Heart left ventricle (tissue), 16 donors: Measurements from ENCODE around the gene BICD2. TPM values are rescaled to one million over a fixed set of nuclear protein-coding genes. Genes with fewer than 3 reads are reported as not detected.
"Not testable (repeated sequence)": the region's sequence is repeated elsewhere in the genome, so short reads cannot be mapped to it uniquely, and the experiment has no call there.

Experiments
- ATAC-seq, 4 donors: fragments of 200-7000 bp; cut with Tn5 transposase; one replicate each; pipeline ENCODE4 v1.9.1; 2020 to 2022; ENCODE audit warnings: moderate library complexity in 4 of 4, mild to moderate bottlenecking in 3 of 4, moderate number of reproducible peaks in 1 of 4
- DNase-seq, 5 donors: peaks; one replicate each; pipeline ENCODE4 v3.0.0-alpha.2; 2020
- H3K27ac ChIP-seq, 12 donors: fragments of 200-600 bp; sonication (generic) in 4 of 12; one replicate each; pipeline versions ENCODE4 v1.5.0 to v1.8.0; 2016 to 2022; ENCODE audit warnings: mild to moderate bottlenecking in 2 of 12
- H3K27me3 ChIP-seq, 9 donors: fragments of 200-600 bp; sonication (generic) in 2 of 9; one replicate each; pipeline versions ENCODE4 v1.5.1 to v1.8.0; 2016 to 2022; ENCODE audit warnings: mild to moderate bottlenecking in 3 of 9
- H3K36me3 ChIP-seq, 9 donors: fragments of 200-600 bp; sonication (generic) in 2 of 9; one replicate each; pipeline versions ENCODE4 v1.5.0 to v1.8.0; 2018 to 2022; ENCODE audit warnings: mild to moderate bottlenecking in 2 of 9
- H3K4me1 ChIP-seq, 12 donors: fragments of 200-600 bp; sonication (generic) in 4 of 12; one replicate each; pipeline versions ENCODE4 v1.5.0 to v1.8.0; 2016 to 2022; ENCODE audit warnings: mild to moderate bottlenecking in 3 of 12
- H3K4me3 ChIP-seq, 12 donors: fragments of 200-600 bp; sonication (generic) in 4 of 12; one replicate each; pipeline versions ENCODE4 v1.5.0 to v1.8.0; 2017 to 2022; ENCODE audit warnings: mild to moderate bottlenecking in 9 of 12, moderate library complexity in 4 of 12
- H3K9me3 ChIP-seq, 12 donors: fragments of 200-600 bp; sonication (generic) in 4 of 12; one replicate each; pipeline versions ENCODE4 v1.5.0 to v1.8.0; 2016 to 2022; ENCODE audit warnings: mild to moderate bottlenecking in 1 of 12
- POLR2A ChIP-seq, 2 donors: fragments of 450-650 bp; IDR thresholded peaks; one replicate each; pipeline ENCODE4 v1.6.1; 2017; ENCODE audit warnings: antibody characterized with exemption in 2 of 2, mild to moderate bottlenecking in 2 of 2, moderate library complexity in 2 of 2
- WGBS, 4 donors: extraction: QIAGEN DNeasy Blood & Tissue Kit in 2 of 4; methylation state at CpG; one replicate each; pipeline versions ENCODE4 v1.1.5 to v1.1.7; 2013 to 2018; 5-methylcytosine and 5-hydroxymethylcytosine counted together
- intact Hi-C, 10 donors: fragments of 100-400 bp; cut with DNase I; formaldehyde crosslinking; loops; one replicate each; pipeline versions ENCODE4 v1.11.1 to v1.14.2; 2022
- long read RNA-seq, 3 donors: library from polyadenylated mRNA; unstranded; transcript quantifications; one replicate each; pipeline ENCODE4 v2.0.0, GENCODE V29; 2020 to 2021
- polyA plus RNA-seq, 2 donors: library from polyadenylated mRNA; stranded (reverse); fragments of 200-250 nt; gene quantifications; one replicate each; pipeline ENCODE4 v1.2.3, GENCODE V29; 2013
- total RNA-seq, 9 donors: library from RNA; depleted of rRNA in 2 of 9; stranded (reverse); fragments of >200 nt in 2 of 9; fragmentation: NEBNext Ultra II Directional in 3 of 9; extraction: Animal tissue kit (Norgen Biotek cat#: 25700) in 3 of 9; gene quantifications; one replicate each; pipeline versions ENCODE4 v1.1.0 to v1.2.4, GENCODE V29; 2016 to 2023
- TF ChIP-seq, protein P1 (sequence below), 12 donors: fragments of 200-600 bp; sonication (generic) in 4 of 12; IDR thresholded peaks; one replicate each; pipeline versions ENCODE4 v1.5.0 to v1.8.0; 2018 to 2022; ENCODE audit warnings: antibody characterized with exemption in 12 of 12, mild to moderate bottlenecking in 5 of 12
- donor health status: ischemic (EF 13 %, LVEDD 7.1; RV severe dilation, severe dysfunction).
- donor health status: healthy with polysubstance abuse.
- donor health status: DM: no; HTN: yes; CAD: no.
- donor health status: DM: no; HTN: no; CAD: no.
- donor health status: ischemic (EF 25% LVEDD 6.9; RV normal size, moderate dysfunction).
- donor health status: ischemic (EF 25% LVEDD 5.7; RV mildly dilated, moderate dysfunction).
- donor health status: healthy.
- donor health status: DM: yes; HTN: yes; CAD: no.
- donor health status: ischemic (EF 35%, LVEDD 5.7; RV mildly dilated, moderate dysfunction).
- donor health status: nonischemic (EF 11% LVEDD 7.7; RV severe dilation, severe dysfunction).
- donor health status: DM: yes; HTN: yes; CAD: no.
- donor health status: PGD.
- donor health status: ischemic (EF 29% LVEDD 5.4; RV normal size, mild dysfunction).
- donor health status: nonischemic (EF 23%, LVEDD 6.1; RV moderate dilation, normal function).

The BICD2 gene
- total RNA-seq (10 to 100 TPM; 28.3 to 56.7 (median 35.9) TPM), polyA plus RNA-seq (10 to 100 TPM; 17.6 to 45.7 TPM)
- long read RNA-seq, donor 1, full-length matches to known transcripts, result 60 of 100 reads
- long read RNA-seq, donor 1, partial matches to known transcripts, result 36 of 100 reads
- long read RNA-seq, donor 1, other reads (novel, unspliced or antisense), result 4 of 100 reads
- long read RNA-seq, donor 2, full-length matches to known transcripts, result 21 of 112 reads
- long read RNA-seq, donor 2, partial matches to known transcripts, result 88 of 112 reads
- long read RNA-seq, donor 2, other reads (novel, unspliced or antisense), result 3 of 112 reads
- long read RNA-seq, donor 3, full-length matches to known transcripts, result 111 of 160 reads
- long read RNA-seq, donor 3, partial matches to known transcripts, result 48 of 160 reads
- long read RNA-seq, donor 3, other reads (novel, unspliced or antisense), result 1 of 160 reads

DNA sequence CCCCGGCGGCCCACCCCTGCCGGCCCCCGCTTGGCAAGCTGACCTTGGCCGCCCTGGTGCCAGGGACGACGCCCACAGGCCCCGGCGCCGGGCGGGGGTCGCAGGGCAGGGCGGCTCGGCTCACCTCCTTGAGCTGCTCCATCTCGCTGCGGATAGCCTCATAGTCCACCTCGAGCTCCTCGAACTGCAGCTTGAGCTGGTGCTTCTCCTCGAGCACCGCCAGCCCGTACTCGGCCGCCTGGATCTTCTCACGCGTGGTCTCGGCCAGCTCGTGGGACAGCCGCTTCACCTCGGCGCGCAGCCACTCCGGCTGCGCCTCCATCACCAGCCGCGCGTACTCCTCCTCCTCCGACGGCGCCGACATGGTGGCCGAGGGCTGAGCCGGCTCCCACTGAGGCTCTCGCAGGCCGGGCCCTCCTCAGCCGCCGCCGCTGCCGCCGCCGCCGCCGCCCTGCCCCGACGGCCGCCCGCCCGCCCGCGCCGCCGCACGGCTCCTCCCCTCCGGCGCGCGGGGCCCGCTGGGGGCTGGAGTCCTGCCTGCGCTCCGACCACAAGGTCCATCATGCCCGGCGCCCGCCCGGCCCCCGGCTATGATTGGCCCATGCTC lies at the start of gene BICD2:
BICD2 (minus strand) TSS at position 453 of the 607 bp plus-strand sequence; CDS start at position 364, 89 bp downstream.
- Histone ChIP-seq H3K4me1 (peaks cover 13 to 68% (median 53%) of the 10 kb centered on the region in 12 donors), H3K27me3 (no peaks in the 10 kb centered on the region), H3K36me3 (peaks cover 0 to 2% (median 0%) of the 10 kb centered on the region in 9 donors), H3K27ac (peak within 1 kb of the TSS; percentile 97 to 100 (median 100)), H3K4me3 (peak within 1 kb of the TSS; percentile 77 to 100 (median 98)), H3K9me3 (no peaks in the 10 kb centered on the region)
- DNase-seq, result no peak
- no peak for ATAC-seq
- no peak for TF ChIP-seq POLR2A (IDR thresholded peaks at IDR 0.05)
- TF ChIP-seq, protein P1, sequence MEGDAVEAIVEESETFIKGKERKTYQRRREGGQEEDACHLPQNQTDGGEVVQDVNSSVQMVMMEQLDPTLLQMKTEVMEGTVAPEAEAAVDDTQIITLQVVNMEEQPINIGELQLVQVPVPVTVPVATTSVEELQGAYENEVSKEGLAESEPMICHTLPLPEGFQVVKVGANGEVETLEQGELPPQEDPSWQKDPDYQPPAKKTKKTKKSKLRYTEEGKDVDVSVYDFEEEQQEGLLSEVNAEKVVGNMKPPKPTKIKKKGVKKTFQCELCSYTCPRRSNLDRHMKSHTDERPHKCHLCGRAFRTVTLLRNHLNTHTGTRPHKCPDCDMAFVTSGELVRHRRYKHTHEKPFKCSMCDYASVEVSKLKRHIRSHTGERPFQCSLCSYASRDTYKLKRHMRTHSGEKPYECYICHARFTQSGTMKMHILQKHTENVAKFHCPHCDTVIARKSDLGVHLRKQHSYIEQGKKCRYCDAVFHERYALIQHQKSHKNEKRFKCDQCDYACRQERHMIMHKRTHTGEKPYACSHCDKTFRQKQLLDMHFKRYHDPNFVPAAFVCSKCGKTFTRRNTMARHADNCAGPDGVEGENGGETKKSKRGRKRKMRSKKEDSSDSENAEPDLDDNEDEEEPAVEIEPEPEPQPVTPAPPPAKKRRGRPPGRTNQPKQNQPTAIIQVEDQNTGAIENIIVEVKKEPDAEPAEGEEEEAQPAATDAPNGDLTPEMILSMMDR (IDR thresholded peaks at IDR 0.05), result no peak
- 0 to 2% (median 1%) methylated on average over 8 to 74 of the region's 74 CpGs for WGBS, 4 donors
- intact Hi-C loops, result loop anchor here in 9 of 10 donors (1.0 to 10.0 kb wide), 7 partner anchors 26 to 440 kb away; partner anchors contain the start of genes IPPK (in 4 of the 9), CENPP (in 1 of the 9) and NOL8 (in 1 of the 9)

DNA sequence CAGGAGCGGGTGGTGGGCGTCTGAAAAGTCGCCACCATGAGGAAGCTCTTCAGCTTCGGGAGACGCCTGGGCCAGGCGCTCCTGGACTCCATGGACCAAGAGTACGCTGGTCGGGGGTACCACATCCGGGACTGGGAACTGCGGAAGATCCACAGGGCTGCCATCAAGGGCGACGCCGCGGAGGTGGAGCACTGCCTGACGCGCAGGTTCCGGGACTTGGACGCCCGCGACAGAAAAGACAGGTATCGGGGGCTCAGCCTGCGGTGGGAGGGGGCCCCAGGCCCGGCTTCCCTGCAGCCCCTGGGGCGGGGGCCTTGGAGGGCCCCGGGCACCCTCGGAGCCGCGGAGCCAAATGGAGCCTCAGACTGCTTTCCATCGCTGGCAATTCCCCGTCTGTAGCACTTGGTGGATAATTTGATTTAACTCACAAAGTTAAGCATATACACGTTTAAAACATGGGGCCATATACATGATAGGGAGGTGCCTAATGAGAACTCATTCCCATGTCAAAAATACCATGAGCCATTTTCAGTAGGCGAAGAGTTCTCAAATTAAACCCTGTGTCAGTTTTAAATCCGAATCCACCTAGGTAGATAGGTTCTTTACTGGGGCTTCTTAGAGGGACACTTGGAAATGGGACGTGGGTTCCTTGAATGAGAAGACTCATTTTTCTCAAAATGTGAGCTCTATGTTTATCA lies 45.1 kb upstream of the BICD2 start:
- peak overlapping the region in 2 of 12 donors; percentile 5 to 33 for H3K4me3 ChIP-seq
- 8 to 22% (median 8%) methylated on average over 12 to 34 of the region's 34 CpGs for WGBS, 4 donors

DNA sequence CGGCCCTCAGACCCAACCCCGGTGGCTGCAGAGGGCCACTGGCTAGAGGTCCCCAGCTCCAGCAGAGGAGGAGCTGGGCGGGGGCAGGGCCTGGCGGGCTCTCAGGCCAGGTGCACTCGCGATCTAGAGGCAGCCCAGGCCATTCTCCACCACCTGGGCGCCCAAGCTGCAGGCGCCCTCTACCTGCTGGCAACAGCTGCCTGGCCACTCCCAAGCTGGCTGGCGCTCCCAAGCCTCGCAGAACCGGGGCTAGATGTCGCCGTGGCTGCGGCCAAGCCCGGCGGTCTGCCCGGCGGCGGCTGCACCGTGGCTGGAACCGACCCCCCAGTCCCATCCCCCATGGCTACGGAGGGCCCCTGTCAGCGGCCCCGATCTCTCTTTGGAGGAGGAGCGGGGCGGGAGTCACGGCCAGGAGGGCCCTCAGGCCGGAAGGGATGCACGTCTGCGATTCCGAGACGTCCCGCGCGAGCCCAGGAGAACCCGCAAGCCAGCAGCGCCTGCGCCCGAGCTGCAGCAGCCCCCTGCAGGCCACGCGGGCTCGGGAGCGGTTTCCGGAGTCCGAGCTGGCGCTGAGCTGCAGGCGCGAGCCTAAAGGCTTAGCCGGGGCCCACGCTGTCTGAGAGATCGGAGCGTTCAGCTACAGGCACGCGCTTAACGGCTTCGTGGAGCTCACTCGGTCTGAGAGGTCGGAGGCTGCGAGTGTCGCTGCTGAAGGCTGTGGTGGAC lies 44.3 kb upstream of the BICD2 start:
- Histone ChIP-seq H3K27me3 (peaks cover 52 to 100% (median 79%) of the 10 kb centered on the region in 9 donors), H3K4me3 (peak overlapping the region in 8 of 12 donors; percentile 14 to 47 (median 22)), H3K36me3 (no peaks in the 10 kb centered on the region), H3K27ac (no peak overlapping the region), H3K4me1 (peaks cover 0 to 30% (median 22%) of the 10 kb centered on the region in 12 donors), H3K9me3 (no peaks in the 10 kb centered on the region)
- TF ChIP-seq, protein P1 (IDR thresholded peaks at IDR 0.05), result peak in 7 of 12 donors; percentile 7 to 41 (median 29)
- no peak for TF ChIP-seq POLR2A (IDR thresholded peaks at IDR 0.05)
- ATAC-seq, result peak in 3 of 4 donors; percentile 79 to 90 (median 83)
- intact Hi-C loops, result no loop called here
- WGBS, 4 donors, result 1 to 2% (median 1%) methylated on average over 20 to 60 of the region's 60 CpGs
- DNase-seq, result peak; percentile 62 to 82 (median 64)

More for the DNA sequence above, 45.1 kb upstream of the BICD2 start:
- ATAC-seq, H3K9me3 ChIP-seq, H3K36me3 ChIP-seq, DNase-seq, H3K27ac ChIP-seq, intact Hi-C loops: not testable (repeated sequence)
- peaks cover 0 to 30% (median 22%) of the 10 kb centered on the region in 12 donors for H3K4me1 ChIP-seq
- peaks cover 51 to 100% (median 88%) of the 10 kb centered on the region in 9 donors for H3K27me3 ChIP-seq
